Measurements from ENCODE around the gene ZNF75A. TPM values are rescaled to one million over a fixed set of nuclear protein-coding genes. Genes with fewer than 3 reads are reported as not detected.
A peak's percentile ranks its signal among the peaks of the same experiment; 100 is the strongest.

The ZNF75A gene
- total and polyA plus RNA-seq, 8 donors: 6.7 to 27.5 (median 12.0) TPM

DNA sequence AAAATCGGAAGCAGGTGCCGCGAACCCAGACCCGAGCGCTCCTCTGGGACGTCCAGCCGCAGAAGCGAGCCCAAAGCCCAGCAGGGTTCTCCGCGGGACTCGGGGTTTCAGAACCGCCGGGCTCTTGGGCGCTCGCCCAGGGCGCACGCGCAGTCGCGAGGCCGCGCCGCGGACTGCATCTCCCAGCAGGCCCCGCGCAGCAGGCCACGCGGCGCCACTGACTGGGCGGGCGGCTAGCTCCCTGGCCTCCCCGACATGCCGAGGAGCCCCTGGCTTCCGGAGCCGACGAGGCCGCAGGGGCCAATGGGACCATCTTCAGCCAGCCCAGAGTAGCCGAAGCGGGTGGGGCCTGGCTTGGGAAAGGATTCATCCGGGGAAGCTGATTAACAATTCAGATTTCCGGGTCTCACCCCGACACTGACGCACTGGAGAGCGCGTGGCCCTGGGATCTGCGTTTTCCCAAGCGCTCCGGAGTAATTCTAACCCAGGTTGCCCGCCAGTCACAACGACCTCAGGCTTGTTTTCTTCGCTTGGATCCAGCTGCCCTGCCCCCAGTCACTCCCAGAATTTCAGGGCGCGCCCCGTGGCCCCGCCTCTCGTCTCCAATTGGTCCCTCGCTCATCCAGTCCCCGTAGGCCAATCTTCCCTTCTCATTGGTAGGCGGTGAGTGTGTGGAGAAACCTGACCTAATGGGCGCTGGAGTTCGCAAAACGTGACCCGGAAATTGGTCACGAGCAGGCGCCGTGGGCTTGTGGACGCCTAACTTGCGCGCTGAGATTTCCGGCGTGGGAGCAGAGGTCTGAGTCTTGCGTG lies 22.4 kb upstream of the ZNF75A start, which contains the start of gene ZNF263:
Gene ZNF263 (plus strand): TSS at position 762 of the 813 bp plus-strand sequence. CDS start 328 bp downstream, outside the sequence.
- H3K27ac ChIP-seq: peak within 1 kb of the TSS; percentile 98 to 100 (median 98)
- peak; percentile 93 to 98 (median 94) for ATAC-seq
- TF ChIP-seq, protein P1, sequence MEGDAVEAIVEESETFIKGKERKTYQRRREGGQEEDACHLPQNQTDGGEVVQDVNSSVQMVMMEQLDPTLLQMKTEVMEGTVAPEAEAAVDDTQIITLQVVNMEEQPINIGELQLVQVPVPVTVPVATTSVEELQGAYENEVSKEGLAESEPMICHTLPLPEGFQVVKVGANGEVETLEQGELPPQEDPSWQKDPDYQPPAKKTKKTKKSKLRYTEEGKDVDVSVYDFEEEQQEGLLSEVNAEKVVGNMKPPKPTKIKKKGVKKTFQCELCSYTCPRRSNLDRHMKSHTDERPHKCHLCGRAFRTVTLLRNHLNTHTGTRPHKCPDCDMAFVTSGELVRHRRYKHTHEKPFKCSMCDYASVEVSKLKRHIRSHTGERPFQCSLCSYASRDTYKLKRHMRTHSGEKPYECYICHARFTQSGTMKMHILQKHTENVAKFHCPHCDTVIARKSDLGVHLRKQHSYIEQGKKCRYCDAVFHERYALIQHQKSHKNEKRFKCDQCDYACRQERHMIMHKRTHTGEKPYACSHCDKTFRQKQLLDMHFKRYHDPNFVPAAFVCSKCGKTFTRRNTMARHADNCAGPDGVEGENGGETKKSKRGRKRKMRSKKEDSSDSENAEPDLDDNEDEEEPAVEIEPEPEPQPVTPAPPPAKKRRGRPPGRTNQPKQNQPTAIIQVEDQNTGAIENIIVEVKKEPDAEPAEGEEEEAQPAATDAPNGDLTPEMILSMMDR (IDR thresholded peaks at IDR 0.05): no peak
- FAIRE-seq: peak; percentile 92
- WGBS, 2 donors: 0% methylated on average over 67 to 72 of the region's 72 CpGs
- peak within 1 kb of the TSS; percentile 76 to 97 (median 88) for H3K4me3 ChIP-seq
- H3K27me3 ChIP-seq: no peaks in the 10 kb centered on the region
- peaks cover 0 to 19% (median 9%) of the 10 kb centered on the region in 3 donors for H3K4me1 ChIP-seq
- peak; percentile 92 to 97 (median 96) for DNase-seq
- H3K9me3 ChIP-seq: no peaks in the 10 kb centered on the region
- intact Hi-C loops (cut with DNase I): no loop called here
- peaks cover 0 to 10% (median 0%) of the 10 kb centered on the region in 3 donors for H3K36me3 ChIP-seq

DNA sequence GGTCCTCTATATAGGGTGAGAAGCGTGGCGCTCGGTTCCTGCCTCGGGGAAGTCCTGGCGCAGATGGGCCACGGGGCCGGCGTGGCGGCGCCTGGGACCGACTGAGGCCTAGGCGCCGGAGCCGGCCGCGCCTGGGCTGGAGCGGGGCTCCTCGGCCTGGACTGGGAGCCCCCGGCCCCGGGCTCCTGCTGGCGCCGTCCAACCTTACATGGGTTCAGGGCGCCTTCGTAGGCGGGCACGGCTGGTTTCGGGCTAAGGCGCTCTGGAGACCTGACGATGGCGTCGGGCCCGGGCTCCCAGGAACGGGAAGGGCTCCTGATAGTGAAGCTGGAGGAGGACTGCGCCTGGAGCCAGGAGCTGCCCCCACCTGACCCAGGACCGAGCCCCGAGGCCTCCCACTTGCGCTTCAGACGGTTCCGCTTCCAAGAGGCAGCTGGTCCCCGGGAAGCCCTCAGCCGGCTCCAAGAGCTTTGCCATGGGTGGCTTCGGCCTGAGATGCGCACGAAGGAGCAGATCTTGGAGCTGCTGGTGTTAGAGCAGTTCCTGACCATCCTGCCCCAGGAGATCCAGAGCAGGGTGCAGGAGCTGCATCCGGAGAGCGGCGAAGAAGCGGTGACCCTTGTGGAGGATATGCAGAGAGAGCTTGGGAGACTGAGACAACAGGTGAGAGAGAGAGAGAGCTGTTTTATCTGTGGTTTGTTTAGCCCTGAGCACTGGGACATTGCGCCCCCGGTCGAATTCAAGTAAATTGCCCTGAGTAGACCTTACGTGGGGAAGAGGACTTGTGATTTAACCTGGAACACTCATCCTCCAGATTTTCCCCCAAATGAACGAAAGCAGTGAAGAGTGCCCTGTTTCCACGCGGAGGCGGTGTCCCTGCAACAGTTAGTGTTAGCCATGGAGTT lies 21.5 kb upstream of the ZNF75A start:
- WGBS, 2 donors: 4 to 5% methylated on average over 54 to 56 of the region's 56 CpGs
- ATAC-seq (peak in 2 of 4 donors; percentile 0 to 29), FAIRE-seq (no peak)

DNA sequence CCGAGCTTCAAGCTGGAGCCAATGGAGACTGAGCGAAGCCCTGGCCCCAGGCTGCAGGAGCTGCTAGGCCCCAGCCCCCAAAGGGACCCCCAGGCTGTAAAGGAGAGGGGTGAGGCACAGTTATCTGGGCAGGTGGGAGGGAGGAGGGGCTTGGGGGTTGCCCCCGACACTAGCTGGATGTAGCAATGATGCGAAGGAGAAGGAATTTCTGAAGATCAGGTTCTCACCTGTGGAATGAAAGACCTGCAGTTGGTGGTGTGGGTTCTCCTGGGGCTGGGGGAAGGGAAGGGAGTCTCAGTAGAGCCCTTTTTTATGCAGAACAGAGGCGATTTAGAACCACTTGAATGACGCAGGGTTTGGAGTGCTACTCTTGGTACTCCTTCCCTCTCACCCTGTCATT lies 20.2 kb upstream of the ZNF75A start:
- FAIRE-seq: no peak
- peak in 1 of 6 donors; percentile 22 for DNase-seq
- Histone ChIP-seq H3K9me3 (peaks cover 0 to 5% (median 3%) of the 10 kb centered on the region in 4 donors), H3K4me1 (peaks cover 0 to 19% (median 9%) of the 10 kb centered on the region in 3 donors), H3K4me3 (peak overlapping the region in 2 of 4 donors; percentile 93 to 97), H3K36me3 (peaks cover 10 to 29% (median 17%) of the 10 kb centered on the region in 3 donors), H3K27me3 (no peaks in the 10 kb centered on the region), H3K27ac (no peak overlapping the region)
- WGBS, 2 donors: 87 to 89% methylated on average over 6 of the region's 6 CpGs
- intact Hi-C loops (cut with DNase I): no loop called here
- no peak for ATAC-seq
- TF ChIP-seq, protein P1 (IDR thresholded peaks at IDR 0.05): no peak

More for the DNA sequence above, 21.5 kb upstream of the ZNF75A start:
- H3K9me3 ChIP-seq: no peaks in the 10 kb centered on the region
- intact Hi-C loops (cut with DNase I): no loop called here
- H3K27ac ChIP-seq: peak overlapping the region; percentile 98 to 100 (median 98)
- peak overlapping the region; percentile 76 to 97 (median 88) for H3K4me3 ChIP-seq
- H3K4me1 ChIP-seq: peaks cover 0 to 19% (median 9%) of the 10 kb centered on the region in 3 donors
- no peaks in the 10 kb centered on the region for H3K27me3 ChIP-seq
- H3K36me3 ChIP-seq: peaks cover 3 to 16% (median 5%) of the 10 kb centered on the region in 3 donors
- DNase-seq: peak in 3 of 6 donors; percentile 46 to 78 (median 64)
- TF ChIP-seq, protein P1 (IDR thresholded peaks at IDR 0.05): no peak

DNA sequence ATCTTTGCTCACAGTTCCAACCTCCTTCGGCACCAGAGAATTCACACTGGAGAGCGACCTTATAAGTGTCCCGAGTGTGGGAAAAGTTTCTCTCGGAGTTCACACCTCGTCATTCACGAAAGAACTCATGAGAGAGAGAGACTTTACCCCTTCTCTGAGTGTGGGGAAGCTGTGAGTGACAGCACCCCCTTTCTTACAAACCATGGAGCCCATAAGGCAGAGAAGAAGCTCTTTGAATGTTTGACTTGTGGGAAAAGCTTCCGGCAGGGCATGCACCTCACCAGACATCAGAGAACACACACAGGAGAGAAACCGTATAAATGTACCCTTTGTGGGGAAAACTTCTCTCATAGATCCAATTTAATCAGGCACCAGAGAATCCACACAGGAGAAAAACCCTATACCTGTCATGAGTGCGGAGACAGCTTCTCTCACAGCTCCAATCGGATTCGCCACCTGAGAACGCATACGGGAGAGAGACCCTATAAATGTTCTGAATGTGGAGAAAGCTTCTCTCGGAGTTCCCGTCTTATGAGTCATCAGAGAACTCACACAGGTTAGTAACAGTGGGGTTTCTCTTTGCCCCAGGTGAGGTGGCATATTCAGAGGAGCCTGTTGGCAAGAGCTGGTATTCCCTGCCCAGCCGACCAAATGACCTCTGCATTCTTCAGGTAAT lies 15.2 kb upstream of the ZNF75A start:
- DNase-seq (no peak), ATAC-seq (no peak), FAIRE-seq (no peak)
- 98 to 99% methylated on average over 16 of the region's 16 CpGs for WGBS, 2 donors
- Histone ChIP-seq H3K36me3 (peaks cover 15 to 45% (median 31%) of the 10 kb centered on the region in 3 donors), H3K27me3 (no peaks in the 10 kb centered on the region), H3K4me1 (peaks cover 0 to 2% (median under 1%) of the 10 kb centered on the region in 3 donors), H3K27ac (no peak overlapping the region), H3K4me3 (no peak overlapping the region), H3K9me3 (peaks cover 0 to 11% (median 3%) of the 10 kb centered on the region in 4 donors)
- intact Hi-C loops (cut with DNase I): no loop called here
- TF ChIP-seq, protein P1 (IDR thresholded peaks at IDR 0.05): no peak

Data from pancreas (tissue), 10 donors.